Measurements from ENCODE around the gene NR3C1.

Gene NR3C1

GRCh38 chr5:143403593-143404415 lies at the start of gene NR3C1:
Gene NR3C1 (minus strand): TSS chr5:143403686. CDS start chr5:143400839, 2,847 bp downstream.
- DNase-seq (ENCODE audit: low read depth), result peak; percentile 68

DNA sequence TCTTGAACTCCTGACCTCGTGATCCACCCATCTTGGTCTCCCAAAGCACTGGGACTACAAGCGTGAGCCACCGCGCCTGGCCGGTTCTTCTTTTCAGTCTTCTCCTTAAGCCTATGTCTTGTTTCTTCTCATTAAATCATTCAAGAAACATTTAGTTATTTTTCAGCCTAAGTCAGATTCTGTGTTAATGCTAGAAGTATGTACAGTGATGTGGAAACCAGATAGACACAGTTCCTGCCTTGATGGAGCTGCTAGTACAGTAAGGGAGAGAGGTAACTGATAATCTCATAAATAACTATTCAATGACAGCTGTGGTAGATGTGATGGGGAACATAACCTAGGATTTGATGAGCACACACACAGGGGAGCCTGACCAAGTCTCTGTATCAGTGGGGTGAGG lies 46.3 kb upstream of the NR3C1 start:
- no peak for DNase-seq (ENCODE audit: low read depth)

GRCh38 chr5:143448518-143448917 lies 45.0 kb upstream of the NR3C1 start:
- DNase-seq (ENCODE audit: low read depth), result no peak

DNA sequence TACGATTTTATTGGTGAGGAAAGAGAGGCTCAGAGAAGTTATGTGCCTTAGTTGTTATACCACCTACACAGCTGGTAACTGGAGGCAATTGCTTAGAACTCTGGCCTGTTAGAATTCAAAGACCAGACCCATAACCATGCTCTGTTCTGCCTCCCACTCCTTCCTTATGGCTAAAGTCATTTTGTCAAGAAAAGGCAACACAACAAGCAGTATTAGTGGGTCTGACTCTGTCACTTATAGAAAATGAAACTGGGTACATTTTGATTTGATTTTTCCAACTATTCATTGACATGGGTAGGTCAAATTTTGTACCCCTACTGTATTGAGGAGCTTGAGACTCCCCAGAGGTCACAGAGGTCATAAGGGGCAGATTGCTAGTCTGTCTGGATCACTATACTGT lies 44.5 kb upstream of the NR3C1 start:
- no peak for DNase-seq (ENCODE audit: low read depth)

GRCh38 chr5:143446535-143447226 lies 43.2 kb upstream of the NR3C1 start:
- no peak for DNase-seq (ENCODE audit: low read depth)

- DNase-seq (ENCODE audit: low read depth), result no peak
These were observed 42.3 kb upstream of the NR3C1 start for GRCh38 chr5:143445776-143446175.

- DNase-seq (ENCODE audit: low read depth), result no peak
These were observed 39.8 kb upstream of the NR3C1 start for GRCh38 chr5:143443330-143443729.

- no peak for DNase-seq (ENCODE audit: low read depth)
These were observed 38.9 kb upstream of the NR3C1 start for GRCh38 chr5:143442385-143442784.

DNA sequence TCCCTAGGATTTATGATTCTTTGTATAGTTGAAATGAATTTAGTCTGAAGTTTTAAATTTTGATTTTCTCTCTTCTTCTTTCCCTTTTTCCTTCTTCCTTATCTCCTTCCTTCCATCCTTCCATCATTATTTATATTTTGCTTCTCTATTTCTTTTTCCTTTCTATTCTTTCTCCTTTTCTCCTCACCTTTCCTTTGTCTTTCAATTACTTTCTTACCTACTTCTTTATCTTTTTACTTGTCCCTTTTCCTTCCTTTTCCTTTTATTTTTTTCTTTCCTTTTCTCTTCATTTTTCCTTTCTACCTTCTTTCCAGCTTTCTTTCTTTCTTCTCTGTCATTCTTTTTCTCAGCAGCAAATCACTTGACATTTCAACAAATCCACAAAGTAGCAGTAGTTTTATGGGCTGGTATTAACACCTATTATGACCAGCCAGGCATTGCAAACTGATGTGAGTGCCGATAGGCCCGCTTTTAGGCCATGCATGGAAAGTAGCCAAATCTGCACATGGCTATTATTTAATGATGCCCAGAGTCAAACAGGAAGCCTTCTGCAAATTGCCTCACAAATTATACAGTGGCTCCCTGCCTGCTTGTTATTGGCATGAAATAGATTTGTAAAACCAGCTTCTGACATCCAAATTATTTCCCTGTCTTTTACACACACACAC lies 37.1 kb upstream of the NR3C1 start:
- no peak for DNase-seq (ENCODE audit: low read depth)

- no peak for DNase-seq (ENCODE audit: low read depth)
These were observed 34.3 kb upstream of the NR3C1 start for GRCh38 chr5:143437666-143438273.

GRCh38 chr5:143436871-143437270 lies 33.4 kb upstream of the NR3C1 start:
- no peak for DNase-seq (ENCODE audit: low read depth)

- no peak for DNase-seq (ENCODE audit: low read depth)
These were observed 31.7 kb upstream of the NR3C1 start for GRCh38 chr5:143435210-143435657.

DNA sequence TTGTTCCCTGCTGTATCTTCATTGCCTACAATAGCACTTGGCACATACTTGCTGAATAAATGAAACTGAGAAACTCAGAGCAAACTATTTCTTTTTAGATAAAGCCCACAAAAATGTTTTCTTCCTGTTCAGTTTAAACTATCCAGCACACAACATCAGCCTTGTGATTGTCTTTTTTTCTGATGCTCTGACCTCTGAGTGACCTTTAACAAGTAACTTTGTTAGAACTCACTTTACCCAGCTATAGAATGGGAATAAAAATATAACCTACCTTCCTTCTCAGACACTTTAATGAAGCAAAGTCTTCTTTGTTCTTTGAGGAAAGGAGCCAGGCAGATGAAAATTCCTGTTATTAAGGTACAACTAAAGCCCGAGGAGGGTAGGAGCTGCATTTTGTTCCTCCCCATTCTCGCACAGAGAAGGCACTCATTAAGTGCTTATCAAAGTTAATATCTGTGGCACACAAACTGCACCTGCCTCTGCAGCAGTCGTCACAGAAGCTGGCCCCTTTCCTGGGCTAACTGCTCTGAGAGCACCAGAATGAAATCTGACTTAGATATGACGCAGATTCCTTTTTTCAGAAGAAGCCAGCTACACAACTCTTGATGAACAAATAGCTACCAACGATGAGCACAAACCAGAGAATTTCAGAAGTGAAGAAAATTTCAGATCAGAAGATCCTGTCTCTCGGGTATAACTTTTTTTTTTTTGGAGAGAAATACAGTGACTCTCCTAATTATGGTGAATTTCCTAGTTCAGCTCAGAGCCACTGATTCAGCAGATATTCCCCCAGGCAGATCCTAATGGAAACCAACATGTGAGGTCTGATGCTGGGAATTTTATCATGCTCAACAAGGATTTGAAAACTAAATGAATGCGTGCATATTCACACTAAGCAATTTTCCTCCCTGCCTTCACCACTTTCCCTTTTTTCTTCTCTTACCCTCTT lies 31.0 kb upstream of the NR3C1 start:
- no peak for DNase-seq (ENCODE audit: low read depth)

GRCh38 chr5:143433670-143434069 lies 30.2 kb upstream of the NR3C1 start:
- no peak for DNase-seq (ENCODE audit: low read depth)

DNA sequence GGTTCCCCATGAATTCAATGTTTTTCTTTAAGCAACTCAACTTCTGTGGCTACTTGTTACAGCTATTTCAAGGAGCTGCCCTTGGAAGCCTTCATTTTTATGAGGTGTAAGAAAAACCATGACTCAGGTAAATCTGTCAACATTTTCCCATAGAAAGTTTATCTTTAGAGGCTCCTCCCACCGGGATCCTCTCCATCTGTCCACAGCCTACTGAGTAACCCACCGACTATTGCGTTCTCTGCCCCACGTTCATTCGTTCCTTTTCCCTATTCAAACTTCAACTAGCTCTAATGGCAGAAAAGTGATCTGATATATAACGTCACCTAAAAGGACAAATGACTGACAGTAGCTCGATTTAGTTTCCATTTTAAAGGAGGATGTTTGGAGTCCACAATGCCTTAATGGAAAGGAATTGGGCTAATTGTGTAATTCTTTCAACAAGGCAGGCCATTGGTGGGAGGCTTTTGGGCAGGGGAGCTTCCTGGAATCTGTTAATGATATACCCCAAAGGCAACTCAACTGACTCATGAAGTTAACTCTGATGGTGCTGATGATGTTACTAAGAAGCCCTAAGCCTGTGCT lies 29.3 kb upstream of the NR3C1 start:
- no peak for DNase-seq (ENCODE audit: low read depth)

GRCh38 chr5:143431789-143432188 lies 28.3 kb upstream of the NR3C1 start:
- DNase-seq (ENCODE audit: low read depth), result no peak

- no peak for DNase-seq (ENCODE audit: low read depth)
These were observed 25.4 kb upstream of the NR3C1 start for GRCh38 chr5:143428738-143429420.

DNA sequence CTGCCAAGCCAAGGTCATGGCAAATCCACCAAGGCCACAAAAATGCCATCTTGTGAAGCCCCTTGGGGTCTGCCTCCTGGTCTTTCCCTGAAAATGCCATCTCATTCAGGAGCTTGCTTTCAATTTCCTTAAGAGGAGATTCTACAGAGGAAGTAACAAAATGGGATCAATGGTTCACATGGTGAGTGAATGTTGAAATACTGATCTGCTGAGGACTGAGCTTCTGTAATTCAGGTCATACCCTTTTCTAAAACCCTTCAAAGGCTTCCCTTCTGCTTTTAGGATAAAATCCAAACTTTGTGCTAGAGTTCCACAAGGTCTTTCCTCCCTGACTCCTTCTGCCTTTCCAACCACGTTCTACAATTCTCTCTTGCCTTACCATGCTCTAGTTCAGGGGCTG lies 24.7 kb upstream of the NR3C1 start:
- no peak for DNase-seq (ENCODE audit: low read depth)

- DNase-seq (ENCODE audit: low read depth), result no peak
These were observed 23.7 kb upstream of the NR3C1 start for GRCh38 chr5:143427122-143427735.

- no peak for DNase-seq (ENCODE audit: low read depth)
These were observed 23.0 kb upstream of the NR3C1 start for GRCh38 chr5:143426437-143426991.

Data from fibroblast of the conjunctiva (primary cell).